Fibroblast of villous mesenchyme (primary cell): Measurements from ENCODE around the gene NAA11. TPM values are rescaled to one million over a fixed set of nuclear protein-coding genes. Genes with fewer than 3 reads are reported as not detected.

ENCODE experiments used
- DNase-seq: peaks from one replicate; pipeline ENCODE4 v3.0.0-alpha.2; 2010; ENCODE audit warnings: low read depth
- H3K4me3 ChIP-seq: 2 replicates; pipeline ENCODE4 v1.5.1; 2011; ENCODE audit warnings: low read depth, mild to moderate bottlenecking, low read length
- CTCF ChIP-seq: IDR thresholded peaks from 2 replicates; pipeline ENCODE4 v1.5.1; 2012; ENCODE audit warnings: low read depth, mild to moderate bottlenecking, low read length; ENCODE audit not compliant: insufficient read depth
- total RNA-seq: library from RNA; depleted of rRNA; stranded (reverse); fragments of >200 nt; gene quantifications from 2 replicates; pipeline ENCODE4 v1.2.3, GENCODE V29; 2012

NAA11 gene
- total RNA-seq, result 0.97 TPM in 1 of 2 replicates, not detected in the other

DNA sequence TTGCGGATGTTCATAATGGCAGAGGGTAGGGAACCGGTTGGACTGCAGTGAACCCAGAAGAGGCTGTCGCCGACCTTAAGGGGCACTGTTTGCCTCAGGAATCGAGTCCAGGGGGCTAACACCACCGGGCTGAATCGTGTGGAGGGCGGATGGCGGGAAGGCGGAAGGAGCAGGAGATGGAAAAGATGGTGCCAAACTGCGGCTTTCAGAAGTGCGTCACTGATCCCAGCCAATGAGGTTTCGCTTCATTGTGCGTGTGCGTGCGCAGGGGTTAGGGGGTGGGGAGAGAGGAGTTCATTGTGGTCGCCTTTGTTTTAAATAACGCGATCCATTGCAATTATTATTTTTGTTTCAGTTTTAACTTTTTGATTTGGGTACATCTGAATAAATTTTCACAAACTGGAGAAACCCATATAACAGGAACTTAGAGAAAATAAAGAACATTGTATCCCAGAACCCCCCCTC lies at the start of gene NAA11:
TSS of gene NAA11 (minus strand) at position 198 of the 465 bp plus-strand sequence. CDS start at position 14, 184 bp downstream.
- H3K4me3 ChIP-seq, result no peak within 1 kb of the TSS
- DNase-seq, result no peak
- no peak for TF ChIP-seq CTCF

- no peak for DNase-seq
- no peak for TF ChIP-seq CTCF
- no peak overlapping the region for H3K4me3 ChIP-seq
Observed at GRCh38 chr4:79370026-79370425, 44.2 kb upstream of the NAA11 start.

DNA sequence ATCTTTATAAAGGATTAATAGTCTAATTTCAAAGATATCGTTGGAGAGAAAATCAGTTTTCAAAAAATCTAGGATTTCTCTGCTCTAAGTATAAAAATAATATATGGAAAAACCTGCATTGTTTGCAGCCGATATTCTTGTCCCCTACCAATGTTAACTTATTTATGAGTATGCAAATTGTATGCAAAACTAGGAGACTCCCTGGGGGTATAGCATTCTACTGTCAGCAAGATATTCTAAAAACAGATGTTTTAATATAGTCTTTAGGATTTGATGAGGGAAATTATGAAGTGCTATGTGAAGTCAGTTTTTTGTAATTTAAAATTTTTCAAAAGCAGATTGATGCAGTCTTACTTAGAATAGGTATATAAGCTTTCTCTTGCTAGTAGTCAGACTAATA lies 41.2 kb upstream of the NAA11 start:
- no peak for DNase-seq
- H3K4me3 ChIP-seq, result no peak overlapping the region
- no peak for TF ChIP-seq CTCF

DNA sequence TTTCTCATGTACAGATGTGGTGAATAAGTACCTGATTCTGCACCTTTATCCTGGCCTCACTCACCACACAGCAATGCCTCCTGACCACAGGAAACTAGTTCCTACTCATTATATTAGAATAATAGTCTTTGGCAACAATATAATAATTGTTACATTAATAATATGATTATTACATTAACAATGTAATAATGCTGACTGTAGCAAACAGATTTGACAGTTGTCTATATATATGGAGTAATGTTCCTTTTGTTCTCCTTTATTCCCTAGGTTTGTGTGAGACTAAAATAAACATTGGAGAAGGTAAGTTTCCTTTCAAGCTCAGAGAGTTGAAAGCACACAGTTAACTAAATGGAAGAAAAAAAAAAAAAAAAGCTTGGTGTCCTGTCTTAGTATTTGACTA lies 40.6 kb upstream of the NAA11 start:
- DNase-seq, result no peak
- H3K4me3 ChIP-seq, result no peak overlapping the region
- no peak for TF ChIP-seq CTCF

DNA sequence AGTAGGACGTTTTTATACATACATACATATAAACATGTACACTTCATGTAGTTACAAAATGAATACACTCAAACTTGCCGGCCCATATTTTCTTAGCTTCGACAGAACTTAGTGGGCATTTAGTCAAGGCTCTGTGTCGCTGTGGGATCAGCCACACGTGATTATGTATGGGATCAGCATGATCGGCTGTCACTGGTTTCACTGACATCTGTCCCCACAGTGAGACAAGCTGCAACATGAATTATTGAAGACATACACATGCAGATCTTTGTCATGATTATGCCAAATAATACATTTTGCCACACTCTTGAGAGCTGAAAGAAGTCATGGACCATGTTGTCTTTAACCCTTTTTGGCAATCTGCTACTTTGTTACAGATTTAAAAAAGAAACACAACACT lies 38.2 kb upstream of the NAA11 start:
- TF ChIP-seq CTCF, result no peak
- no peak overlapping the region for H3K4me3 ChIP-seq
- DNase-seq, result no peak

GRCh38 chr4:79362626-79363025 lies 36.8 kb upstream of the NAA11 start:
- no peak overlapping the region for H3K4me3 ChIP-seq
- no peak for TF ChIP-seq CTCF
- DNase-seq, result no peak

- DNase-seq, result no peak
- TF ChIP-seq CTCF, result no peak
- no peak overlapping the region for H3K4me3 ChIP-seq
Observed at GRCh38 chr4:79360006-79360405, 34.1 kb upstream of the NAA11 start.
